Heart left ventricle (tissue), 16 donors: ENCODE results near the gene THAP4. TPM values are rescaled to one million over a fixed set of nuclear protein-coding genes. Genes with fewer than 3 reads are reported as not detected.
A peak's percentile ranks its signal among the peaks of the same experiment; 100 is the strongest.
"Not testable (repeated sequence)": the region's sequence is repeated elsewhere in the genome, so short reads cannot be mapped to it uniquely, and the experiment has no call there.

Experiments used
- ATAC-seq, 4 donors: fragments of 200-7000 bp; cut with Tn5 transposase; one replicate each; pipeline ENCODE4 v1.9.1; 2020 to 2022; ENCODE audit warnings: moderate library complexity in 4 of 4, mild to moderate bottlenecking in 3 of 4, moderate number of reproducible peaks in 1 of 4
- DNase-seq, 5 donors: peaks; one replicate each; pipeline ENCODE4 v3.0.0-alpha.2; 2020
- H3K27ac ChIP-seq, 12 donors: fragments of 200-600 bp; sonication (generic) in 4 of 12; one replicate each; pipeline versions ENCODE4 v1.5.0 to v1.8.0; 2016 to 2022; ENCODE audit warnings: mild to moderate bottlenecking in 2 of 12
- H3K27me3 ChIP-seq, 9 donors: fragments of 200-600 bp; sonication (generic) in 2 of 9; one replicate each; pipeline versions ENCODE4 v1.5.1 to v1.8.0; 2016 to 2022; ENCODE audit warnings: mild to moderate bottlenecking in 3 of 9
- H3K36me3 ChIP-seq, 9 donors: fragments of 200-600 bp; sonication (generic) in 2 of 9; one replicate each; pipeline versions ENCODE4 v1.5.0 to v1.8.0; 2018 to 2022; ENCODE audit warnings: mild to moderate bottlenecking in 2 of 9
- H3K4me1 ChIP-seq, 12 donors: fragments of 200-600 bp; sonication (generic) in 4 of 12; one replicate each; pipeline versions ENCODE4 v1.5.0 to v1.8.0; 2016 to 2022; ENCODE audit warnings: mild to moderate bottlenecking in 3 of 12
- H3K4me3 ChIP-seq, 12 donors: fragments of 200-600 bp; sonication (generic) in 4 of 12; one replicate each; pipeline versions ENCODE4 v1.5.0 to v1.8.0; 2017 to 2022; ENCODE audit warnings: mild to moderate bottlenecking in 9 of 12, moderate library complexity in 4 of 12
- H3K9me3 ChIP-seq, 12 donors: fragments of 200-600 bp; sonication (generic) in 4 of 12; one replicate each; pipeline versions ENCODE4 v1.5.0 to v1.8.0; 2016 to 2022; ENCODE audit warnings: mild to moderate bottlenecking in 1 of 12
- POLR2A ChIP-seq, 2 donors: fragments of 450-650 bp; IDR thresholded peaks; one replicate each; pipeline ENCODE4 v1.6.1; 2017; ENCODE audit warnings: antibody characterized with exemption in 2 of 2, mild to moderate bottlenecking in 2 of 2, moderate library complexity in 2 of 2
- WGBS, 4 donors: extraction: QIAGEN DNeasy Blood & Tissue Kit in 2 of 4; methylation state at CpG; one replicate each; pipeline versions ENCODE4 v1.1.5 to v1.1.7; 2013 to 2018; 5-methylcytosine and 5-hydroxymethylcytosine counted together
- intact Hi-C, 10 donors: fragments of 100-400 bp; cut with DNase I; formaldehyde crosslinking; loops; one replicate each; pipeline versions ENCODE4 v1.11.1 to v1.14.2; 2022
- polyA plus RNA-seq, 2 donors: library from polyadenylated mRNA; stranded (reverse); fragments of 200-250 nt; gene quantifications; one replicate each; pipeline ENCODE4 v1.2.3, GENCODE V29; 2013
- total RNA-seq, 9 donors: library from RNA; depleted of rRNA in 2 of 9; stranded (reverse); fragments of >200 nt in 2 of 9; fragmentation: NEBNext Ultra II Directional in 3 of 9; extraction: Animal tissue kit (Norgen Biotek cat#: 25700) in 3 of 9; gene quantifications; one replicate each; pipeline versions ENCODE4 v1.1.0 to v1.2.4, GENCODE V29; 2016 to 2023
- TF ChIP-seq, protein P1 (sequence below), 12 donors: fragments of 200-600 bp; sonication (generic) in 4 of 12; IDR thresholded peaks; one replicate each; pipeline versions ENCODE4 v1.5.0 to v1.8.0; 2018 to 2022; ENCODE audit warnings: antibody characterized with exemption in 12 of 12, mild to moderate bottlenecking in 5 of 12
- donor health status: ischemic (EF 13 %, LVEDD 7.1; RV severe dilation, severe dysfunction).
- donor health status: healthy with polysubstance abuse.
- donor health status: DM: no; HTN: yes; CAD: no.
- donor health status: DM: no; HTN: no; CAD: no.
- donor health status: ischemic (EF 25% LVEDD 6.9; RV normal size, moderate dysfunction).
- donor health status: ischemic (EF 25% LVEDD 5.7; RV mildly dilated, moderate dysfunction).
- donor health status: healthy.
- donor health status: DM: yes; HTN: yes; CAD: no.
- donor health status: ischemic (EF 35%, LVEDD 5.7; RV mildly dilated, moderate dysfunction).
- donor health status: nonischemic (EF 11% LVEDD 7.7; RV severe dilation, severe dysfunction).
- donor health status: DM: yes; HTN: yes; CAD: no.
- donor health status: PGD.
- donor health status: ischemic (EF 29% LVEDD 5.4; RV normal size, mild dysfunction).
- donor health status: nonischemic (EF 23%, LVEDD 6.1; RV moderate dilation, normal function).

The THAP4 gene
- total and polyA plus RNA-seq, 11 donors: 61.7 to 110 (median 80.4) TPM

DNA sequence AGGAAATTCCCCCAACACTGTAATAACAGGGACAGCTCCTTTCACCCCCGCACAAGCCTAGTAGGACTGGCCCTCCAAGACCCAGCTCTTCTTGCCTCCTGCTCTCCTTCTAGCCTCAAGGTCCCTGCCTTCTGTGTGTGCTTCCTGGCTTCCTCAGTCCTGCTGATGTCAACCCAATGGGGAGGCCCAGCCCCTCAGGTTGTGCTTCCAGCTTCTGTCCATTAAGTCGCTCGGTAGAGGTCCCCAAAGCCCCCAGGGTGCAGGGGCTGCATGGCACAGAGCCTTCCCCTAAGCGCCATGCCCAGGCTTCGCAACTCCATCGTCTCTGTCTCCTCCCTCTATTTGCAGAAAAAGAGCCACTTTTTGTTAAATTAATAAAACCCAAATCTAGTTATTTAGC lies 39.4 kb downstream of the THAP4 start:
- TF ChIP-seq POLR2A (IDR thresholded peaks at IDR 0.05): no peak
- TF ChIP-seq, protein P1, sequence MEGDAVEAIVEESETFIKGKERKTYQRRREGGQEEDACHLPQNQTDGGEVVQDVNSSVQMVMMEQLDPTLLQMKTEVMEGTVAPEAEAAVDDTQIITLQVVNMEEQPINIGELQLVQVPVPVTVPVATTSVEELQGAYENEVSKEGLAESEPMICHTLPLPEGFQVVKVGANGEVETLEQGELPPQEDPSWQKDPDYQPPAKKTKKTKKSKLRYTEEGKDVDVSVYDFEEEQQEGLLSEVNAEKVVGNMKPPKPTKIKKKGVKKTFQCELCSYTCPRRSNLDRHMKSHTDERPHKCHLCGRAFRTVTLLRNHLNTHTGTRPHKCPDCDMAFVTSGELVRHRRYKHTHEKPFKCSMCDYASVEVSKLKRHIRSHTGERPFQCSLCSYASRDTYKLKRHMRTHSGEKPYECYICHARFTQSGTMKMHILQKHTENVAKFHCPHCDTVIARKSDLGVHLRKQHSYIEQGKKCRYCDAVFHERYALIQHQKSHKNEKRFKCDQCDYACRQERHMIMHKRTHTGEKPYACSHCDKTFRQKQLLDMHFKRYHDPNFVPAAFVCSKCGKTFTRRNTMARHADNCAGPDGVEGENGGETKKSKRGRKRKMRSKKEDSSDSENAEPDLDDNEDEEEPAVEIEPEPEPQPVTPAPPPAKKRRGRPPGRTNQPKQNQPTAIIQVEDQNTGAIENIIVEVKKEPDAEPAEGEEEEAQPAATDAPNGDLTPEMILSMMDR (IDR thresholded peaks at IDR 0.05): no peak
- no peaks in the 10 kb centered on the region for H3K4me1 ChIP-seq
- ATAC-seq: no peak
- peaks cover 0 to 95% (median 73%) of the 10 kb centered on the region in 9 donors for H3K36me3 ChIP-seq
- DNase-seq: no peak
- H3K27ac ChIP-seq: no peak overlapping the region
- 93 to 94% (median 93%) methylated on average over 6 of the region's 6 CpGs for WGBS, 4 donors
- H3K9me3 ChIP-seq: no peaks in the 10 kb centered on the region
- intact Hi-C loops: loop anchor here in 1 of 10 donors (5.0 kb wide), 1 partner anchor 520 kb away; no protein-coding TSS in a partner anchor
- H3K27me3 ChIP-seq: no peaks in the 10 kb centered on the region
- H3K4me3 ChIP-seq: no peak overlapping the region

DNA sequence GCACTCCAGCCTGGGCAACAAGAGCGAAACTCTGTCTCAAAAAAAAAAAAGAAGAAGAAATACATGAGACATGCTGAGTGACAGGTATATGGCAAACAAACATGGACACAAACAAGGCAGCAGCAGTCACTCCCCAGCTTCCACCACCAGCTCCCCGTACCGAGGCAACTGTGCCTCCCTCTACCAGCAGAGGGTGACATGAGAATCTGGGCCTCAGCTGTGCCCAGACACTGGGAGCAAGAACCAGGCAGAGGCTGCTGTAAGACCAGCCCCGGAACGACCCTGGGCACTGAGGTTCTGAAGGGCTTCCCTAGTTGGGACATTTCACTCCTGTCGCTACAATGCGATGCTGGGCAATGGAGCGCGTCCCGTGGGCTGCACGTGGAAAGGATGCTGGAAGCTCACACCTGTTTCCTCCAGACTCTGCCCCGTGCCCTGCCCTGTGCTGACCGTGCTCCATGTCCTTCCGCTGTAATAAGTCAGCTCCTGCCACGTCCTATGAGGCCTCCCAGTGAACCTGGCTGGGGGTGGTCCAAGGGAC lies 41.3 kb downstream of the THAP4 start:
- no peaks in the 10 kb centered on the region for H3K4me1 ChIP-seq
- DNase-seq: no peak
- H3K27me3 ChIP-seq: no peaks in the 10 kb centered on the region
- no peak overlapping the region for H3K4me3 ChIP-seq
- H3K36me3 ChIP-seq: peaks cover 0 to 90% (median 66%) of the 10 kb centered on the region in 9 donors
- no peak overlapping the region for H3K27ac ChIP-seq
- WGBS, 4 donors: 86 to 92% (median 91%) methylated on average over 15 of the region's 15 CpGs
- intact Hi-C loops: loop anchor here in 1 of 10 donors (5.0 kb wide), 1 partner anchor 518 kb away; no protein-coding TSS in a partner anchor
- no peak for TF ChIP-seq POLR2A (IDR thresholded peaks at IDR 0.05)
- TF ChIP-seq, protein P1 (IDR thresholded peaks at IDR 0.05): peak in 3 of 12 donors; percentile 9 to 22 (median 11)
- H3K9me3 ChIP-seq: no peaks in the 10 kb centered on the region
- ATAC-seq: peak in 1 of 4 donors; percentile 41

DNA sequence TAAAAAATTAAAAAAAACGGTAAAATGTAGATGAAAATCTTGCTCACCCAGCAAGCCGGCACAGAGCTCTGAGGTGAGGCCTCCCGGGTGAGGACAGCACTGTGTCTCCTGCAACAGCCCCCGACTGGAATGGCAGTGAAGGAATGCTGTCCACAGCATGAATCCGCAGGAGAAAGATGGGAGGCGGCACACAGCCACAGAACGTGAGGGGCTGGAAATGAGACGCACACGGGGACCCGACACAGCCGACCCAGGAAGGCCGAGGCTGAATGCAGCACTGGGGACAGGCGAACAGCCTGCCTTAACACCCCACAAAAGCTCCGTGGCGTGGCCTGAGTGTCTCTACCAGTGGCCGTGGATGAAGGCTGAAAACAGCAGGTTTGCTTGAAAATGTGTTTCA lies 43.7 kb downstream of the THAP4 start:
- Histone ChIP-seq H3K27me3 (no peaks in the 10 kb centered on the region), H3K9me3 (peaks cover 0 to 11% (median 0%) of the 10 kb centered on the region in 12 donors), H3K4me1 (no peaks in the 10 kb centered on the region), H3K4me3 (no peak overlapping the region), H3K27ac (no peak overlapping the region), H3K36me3 (peaks cover 0 to 76% (median 43%) of the 10 kb centered on the region in 9 donors)
- TF ChIP-seq POLR2A (IDR thresholded peaks at IDR 0.05): no peak
- TF ChIP-seq, protein P1 (IDR thresholded peaks at IDR 0.05): no peak
- intact Hi-C loops: loop anchor here in 1 of 10 donors (5.0 kb wide), 1 partner anchor 81 kb away; no protein-coding TSS in a partner anchor
- ATAC-seq (no peak), DNase-seq (no peak)
- WGBS, 4 donors: 89 to 94% (median 93%) methylated on average over 16 of the region's 16 CpGs

DNA sequence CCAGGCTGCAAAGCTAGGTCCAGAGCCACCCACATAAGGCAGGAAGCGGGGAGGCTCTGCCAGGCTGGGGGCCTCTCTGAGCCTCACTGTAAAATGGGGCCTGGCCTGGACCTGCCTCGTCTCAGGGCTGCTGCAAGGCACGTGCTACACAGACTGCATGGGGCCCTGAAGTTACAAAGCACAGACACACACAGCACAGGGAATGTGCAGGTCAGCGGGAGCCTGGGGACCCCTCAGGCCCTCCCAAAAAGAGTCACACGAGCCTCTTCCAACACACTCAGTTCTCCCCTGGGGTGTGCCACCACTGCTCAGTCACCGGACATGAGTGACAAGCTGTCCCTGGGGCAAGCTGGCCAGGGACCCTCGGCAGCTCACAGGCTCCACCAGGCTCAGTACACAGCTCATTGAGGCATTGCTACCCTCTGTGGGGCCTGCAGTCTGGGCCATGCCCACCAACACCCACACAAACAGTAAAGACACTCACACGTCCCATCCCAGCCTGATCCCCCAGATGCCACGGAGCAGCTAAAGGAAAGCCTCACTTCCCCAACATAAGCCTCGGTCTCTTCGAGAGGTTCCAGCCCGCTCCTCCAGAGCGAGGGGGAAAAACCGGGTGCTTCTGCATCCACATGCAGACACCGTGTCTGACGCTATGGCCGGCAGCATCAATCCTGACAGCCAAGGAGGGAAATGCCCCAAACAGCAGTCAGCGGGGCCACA lies 44.7 kb downstream of the THAP4 start:
- Histone ChIP-seq H3K9me3 (peaks cover 0 to 21% (median 6%) of the 10 kb centered on the region in 12 donors), H3K27ac (no peak overlapping the region), H3K4me3 (no peak overlapping the region), H3K4me1 (no peaks in the 10 kb centered on the region), H3K27me3 (no peaks in the 10 kb centered on the region), H3K36me3 (peaks cover 0 to 72% (median 41%) of the 10 kb centered on the region in 9 donors)
- intact Hi-C loops: loop anchor here in 1 of 10 donors (5.0 kb wide), 1 partner anchor 80 kb away; no protein-coding TSS in a partner anchor
- TF ChIP-seq, protein P1 (IDR thresholded peaks at IDR 0.05): no peak
- TF ChIP-seq POLR2A (IDR thresholded peaks at IDR 0.05): no peak
- ATAC-seq (peak in 1 of 4 donors; percentile 49), DNase-seq (no peak)
- WGBS, 4 donors: 88 to 94% (median 91%) methylated on average over 14 to 18 of the region's 18 CpGs

DNA sequence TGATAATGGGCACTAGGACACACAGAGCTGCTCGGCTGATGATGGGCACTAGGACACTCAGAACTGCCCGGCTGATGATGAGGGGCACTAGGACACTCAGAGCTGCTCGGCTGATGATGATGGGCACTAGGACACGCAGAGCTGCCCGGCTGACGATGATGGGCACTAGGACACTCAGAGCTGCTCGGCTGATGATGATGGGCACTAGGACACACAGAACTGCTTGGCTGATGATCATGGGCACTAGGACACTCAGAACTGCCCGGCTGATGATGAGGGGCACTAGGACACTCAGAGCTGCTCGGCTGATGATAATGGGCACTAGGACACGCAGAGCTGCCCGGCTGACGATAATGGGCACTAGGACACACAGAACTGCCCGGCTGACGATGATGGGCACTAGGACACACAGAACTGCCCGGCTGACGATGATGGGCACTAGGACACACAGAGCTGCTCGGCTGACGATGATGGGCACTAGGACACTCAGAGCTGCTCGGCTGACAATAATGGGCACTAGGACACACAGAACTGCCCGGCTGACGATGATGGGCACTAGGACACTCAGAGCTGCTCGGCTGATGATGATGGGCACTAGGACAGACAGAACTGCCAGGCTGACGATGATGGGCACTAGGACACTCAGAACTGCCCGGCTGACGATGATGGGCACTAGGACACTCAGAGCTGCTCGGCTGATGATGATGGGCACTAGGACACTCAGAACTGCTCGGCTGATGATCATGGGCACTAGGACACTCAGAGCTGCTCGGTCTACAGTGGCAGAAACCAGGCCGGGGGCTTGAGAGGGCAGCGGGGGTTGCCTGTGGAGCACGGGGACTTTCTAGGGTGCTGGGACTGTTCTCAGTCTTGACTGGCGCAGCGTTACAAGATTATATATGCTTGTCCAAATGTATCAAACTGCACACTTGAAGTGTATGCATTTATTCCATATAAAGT lies 46.2 kb downstream of the THAP4 start:
- 82 to 90% (median 85%) methylated on average over 32 to 33 of the region's 33 CpGs for WGBS, 4 donors
- not testable (repeated sequence) for DNase-seq, H3K27me3 ChIP-seq, H3K4me1 ChIP-seq, ATAC-seq, H3K4me3 ChIP-seq
- intact Hi-C loops: loop anchor here in 1 of 10 donors (5.0 kb wide), 1 partner anchor 78 kb away; no protein-coding TSS in a partner anchor
- H3K36me3 ChIP-seq: peaks cover 0 to 73% (median 38%) of the 10 kb centered on the region in 9 donors
- H3K9me3 ChIP-seq: peaks cover 0 to 36% (median 18%) of the 10 kb centered on the region in 12 donors
- H3K27ac ChIP-seq: peak overlapping the region in 1 of 12 donors; percentile 15
